OCI-LY3 (cell line): ENCODE measurements around the gene IGSF3.

Experiments used
- H2AFZ ChIP-seq: fragments of 200-600, 300-600 bp; shearing (Covaris generic); 2 replicates; pipeline ENCODE4 v1.6.0; 2014; ENCODE audit warnings: antibody characterized with exemption, low read depth, low read length
- H3K27ac ChIP-seq: fragments of 200-600, 300-600 bp; sonication (generic); 2 replicates; pipeline ENCODE4 v1.5.1; 2014; ENCODE audit warnings: mild to moderate bottlenecking, low read length, moderate library complexity, mixed read lengths
- H3K27me3 ChIP-seq: fragments of 200-600, 300-600 bp; sonication (generic); 2 replicates; pipeline ENCODE4 v1.6.1; 2014; ENCODE audit warnings: low read depth, low read length, mixed read lengths
- H3K36me3 ChIP-seq: fragments of 200-600, 300-600 bp; sonication (generic); replicated peaks from 2 replicates; pipeline ENCODE3; 2014; ENCODE audit warnings: low read depth, low read length, mixed read lengths
- H3K4me1 ChIP-seq: fragments of 300-600, 200-600 bp; sonication (generic); 2 replicates; pipeline ENCODE4 v1.6.1; 2014; ENCODE audit warnings: low read length, mixed read lengths
- H3K4me2 ChIP-seq: fragments of 200-600, 300-600 bp; sonication (generic); 2 replicates; pipeline ENCODE4 v1.6.1; 2014; ENCODE audit warnings: low read length, mixed read lengths
- H3K4me3 ChIP-seq: fragments of 300-600, 200-600 bp; sonication (generic); 2 replicates; pipeline ENCODE4 v1.5.1; 2014; ENCODE audit warnings: antibody characterized with exemption, mild to moderate bottlenecking, low read length, moderate library complexity
- H3K79me2 ChIP-seq: fragments of 300-600, 200-600 bp; shearing (Covaris generic); 2 replicates; pipeline ENCODE4 v1.6.1; 2014; ENCODE audit warnings: mild to moderate bottlenecking, low read length, mixed read lengths
- H3K9ac ChIP-seq: fragments of 300-600, 200-600 bp; shearing (Covaris generic); 2 replicates; pipeline ENCODE4 v1.6.0; 2014; ENCODE audit warnings: mild to moderate bottlenecking, low read length, moderate library complexity
- H3K9me3 ChIP-seq: fragments of 200-600, 300-600 bp; shearing (Covaris generic); 2 replicates; pipeline ENCODE4 v1.6.1; 2014; ENCODE audit warnings: low read length, mixed read lengths; ENCODE audit not compliant: insufficient read depth
- H4K20me1 ChIP-seq: fragments of 200-600, 300-600 bp; sonication (generic); 2 replicates; pipeline ENCODE4 v1.6.1; 2016; ENCODE audit warnings: low read length, mixed read lengths; ENCODE audit not compliant: insufficient read depth
- CTCF ChIP-seq: fragments of 200-600, 300-600 bp; sonication (generic); IDR thresholded peaks from 2 replicates; pipeline ENCODE4 v1.5.1; 2014; ENCODE audit warnings: antibody characterized with exemption, low read length, low read depth
- EZH2phosphoT487 ChIP-seq: fragments of 200-600 bp; shearing (Covaris generic); IDR thresholded peaks from 2 replicates; pipeline ENCODE4 v1.6.1; 2018; ENCODE audit warnings: antibody characterized with exemption, mixed run types, low read depth

The IGSF3 gene

GRCh38 chr1:116581323-116581885, 86.1 kb downstream of the IGSF3 start:
- Histone ChIP-seq H3K27me3 (no peaks in the 10 kb centered on the region), H3K79me2 (no peaks in the 10 kb centered on the region), H3K4me3 (no peak overlapping the region), H3K4me1 (peaks cover 46% of the 10 kb centered on the region), H3K9me3 (no peaks in the 10 kb centered on the region), H4K20me1 (no peaks in the 10 kb centered on the region), H3K4me2 (no peak overlapping the region), H3K27ac (peak overlapping the region; percentile 18; the same call in 1 of the 2 replicates), H2AFZ (no peak overlapping the region), H3K36me3 (peaks cover 36% of the 10 kb centered on the region), H3K9ac (no peak overlapping the region)
- TF ChIP-seq CTCF (no peak), EZH2phosphoT487 (no peak)

DNA sequence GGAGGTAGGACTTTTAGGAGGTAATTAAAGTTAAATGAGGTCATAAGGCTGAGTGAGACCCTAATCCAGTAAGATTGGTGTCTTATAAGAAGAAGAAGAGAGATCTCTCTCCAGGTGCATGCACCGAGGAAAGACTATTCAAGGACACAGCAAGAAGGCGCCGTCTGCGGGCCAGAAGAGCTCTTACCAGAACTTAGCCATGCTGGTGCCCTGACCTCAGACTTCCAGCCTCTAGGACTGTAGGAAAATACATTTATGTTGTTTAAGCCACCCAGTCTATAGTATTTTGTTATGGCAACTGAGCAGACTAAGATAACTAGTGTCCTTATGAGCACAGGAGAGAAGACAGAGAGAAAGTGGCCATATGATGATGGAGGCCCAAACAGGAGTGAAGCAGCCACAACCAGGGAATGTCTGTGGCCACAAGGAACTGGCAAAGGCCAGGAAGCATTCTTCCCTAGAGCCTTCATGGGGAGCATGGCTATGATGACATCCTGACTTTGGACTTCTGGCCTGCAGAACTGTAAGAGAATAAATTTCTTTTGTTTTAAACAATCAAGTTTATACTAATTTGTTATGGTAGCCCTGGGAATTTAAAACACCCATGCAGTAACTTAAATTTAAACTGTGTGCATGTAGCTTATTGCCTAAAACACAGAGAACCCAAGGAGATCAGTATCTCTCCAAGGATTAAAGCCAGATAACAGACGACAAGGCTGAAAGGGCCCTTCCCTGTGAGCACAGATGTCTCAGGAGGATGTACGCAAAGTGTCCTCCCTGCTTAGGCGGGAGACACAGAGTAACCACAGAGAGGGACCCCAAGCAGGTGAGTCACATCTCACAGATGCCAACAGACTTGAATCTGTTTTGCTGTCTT, 86.8 kb downstream of the IGSF3 start:
- H3K27me3 ChIP-seq = no peaks in the 10 kb centered on the region
- H3K4me1 ChIP-seq = peaks cover 46% of the 10 kb centered on the region
- H3K27ac ChIP-seq = no peak overlapping the region
- no peaks in the 10 kb centered on the region for H4K20me1 ChIP-seq
- no peak overlapping the region for H3K9ac ChIP-seq
- no peaks in the 10 kb centered on the region for H3K79me2 ChIP-seq
- H3K4me2 ChIP-seq = 0 out of 2 replicates have a peak overlapping the region, but pooled peaks have one; percentile 11
- H3K4me3 ChIP-seq = no peak overlapping the region
- peaks cover 36% of the 10 kb centered on the region for H3K36me3 ChIP-seq
- no peaks in the 10 kb centered on the region for H3K9me3 ChIP-seq
- TF ChIP-seq EZH2phosphoT487 (no peak), CTCF (no peak)
- no peak overlapping the region for H2AFZ ChIP-seq

DNA sequence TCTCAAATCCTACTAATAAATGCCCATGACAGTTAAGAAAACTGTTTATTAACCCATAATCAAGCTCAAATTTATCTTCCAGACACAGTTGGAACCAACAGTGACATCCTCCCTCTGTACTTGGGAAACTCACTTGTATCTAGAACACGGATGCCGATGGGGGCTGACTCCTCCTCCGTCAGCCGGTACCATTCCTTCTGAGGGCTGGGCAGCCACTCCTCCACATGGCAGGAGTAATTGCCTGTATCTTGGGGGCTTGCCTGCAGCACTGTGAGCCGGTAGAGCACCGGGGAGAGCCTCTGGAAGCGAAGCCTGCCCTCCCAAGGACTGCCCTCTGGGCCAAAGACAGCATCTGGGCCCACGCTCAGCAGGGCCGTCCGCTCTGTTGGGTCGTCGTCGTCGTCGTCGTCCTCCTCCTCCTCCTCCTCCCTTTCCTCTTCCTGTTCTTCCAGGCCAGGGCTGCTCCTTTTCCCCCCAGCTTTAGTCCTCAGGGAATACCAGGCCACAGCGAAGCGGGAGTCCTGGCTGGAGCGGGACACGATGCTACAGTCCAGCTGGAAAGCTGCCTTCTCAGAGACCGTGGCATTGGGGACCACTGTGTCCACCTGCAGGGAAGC, 88.2 kb downstream of the IGSF3 start:
- H2AFZ ChIP-seq = no peak overlapping the region
- peaks cover 27% of the 10 kb centered on the region for H3K36me3 ChIP-seq
- TF ChIP-seq EZH2phosphoT487 (no peak), CTCF (no peak)
- H3K27ac ChIP-seq = no peak overlapping the region
- H3K4me2 ChIP-seq = no peak overlapping the region
- H3K9me3 ChIP-seq = no peaks in the 10 kb centered on the region
- peaks cover 52% of the 10 kb centered on the region for H3K4me1 ChIP-seq
- no peak overlapping the region for H3K9ac ChIP-seq
- no peaks in the 10 kb centered on the region for H3K79me2 ChIP-seq
- no peaks in the 10 kb centered on the region for H4K20me1 ChIP-seq
- H3K4me3 ChIP-seq = no peak overlapping the region
- no peaks in the 10 kb centered on the region for H3K27me3 ChIP-seq

- no peaks in the 10 kb centered on the region for H3K9me3 ChIP-seq
- no peak overlapping the region for H3K27ac ChIP-seq
- no peaks in the 10 kb centered on the region for H3K27me3 ChIP-seq
- peaks cover 26% of the 10 kb centered on the region for H3K36me3 ChIP-seq
- H4K20me1 ChIP-seq = no peaks in the 10 kb centered on the region
- H3K9ac ChIP-seq = no peak overlapping the region
- H2AFZ ChIP-seq = no peak overlapping the region
- H3K79me2 ChIP-seq = no peaks in the 10 kb centered on the region
- no peak overlapping the region for H3K4me2 ChIP-seq
- H3K4me3 ChIP-seq = no peak overlapping the region
- H3K4me1 ChIP-seq = peaks cover 60% of the 10 kb centered on the region
- TF ChIP-seq CTCF (no peak), EZH2phosphoT487 (no peak)
Observed at GRCh38 chr1:116578581-116578980, 89.0 kb downstream of the IGSF3 start.
